Measurements from ENCODE around the gene CD14. TPM values are rescaled to one million over a fixed set of nuclear protein-coding genes. Genes with fewer than 3 reads are reported as not detected.
A peak's percentile ranks its signal among the peaks of the same experiment; 100 is the strongest.

Gene CD14
- total RNA-seq = 1 to 10 TPM; 4.9 to 5.2 TPM
- 1 to 10 TPM; 2.7 to 3.2 TPM for polyA plus RNA-seq

- no peaks in the 10 kb centered on the region for H3K36me3 ChIP-seq (ENCODE audit: insufficient read depth, low read length)
- peak in 2 of 5 donors; percentile 13 to 33 for DNase-seq
- peak within 1 kb of the TSS; percentile 61 to 73 for H3K4me3 ChIP-seq (ENCODE audit: low read length in 2 of 2)
- Mint-ChIP-seq H3K36me3 (no peaks in the 10 kb centered on the region), H3K4me1 (peaks cover 10 to 30% (median 20%) of the 10 kb centered on the region in 4 donors), H3K27ac (peak within 1 kb of the TSS; percentile 76 to 93 (median 89)), H3K27me3 (peaks cover 0 to 1% of the 10 kb centered on the region in 2 donors), H3K9me3 (peaks cover 0 to 4% (median under 1%) of the 10 kb centered on the region in 8 donors), H3K4me3 (peak within 1 kb of the TSS; percentile 90 to 96 (median 90))
- POLR2A ChIA-PET (ENCODE audit: partially characterized antibody) = interaction anchor here (1.0 to 2.9 kb wide), 10 partner anchors 9 to 231 kb away, joined by 4 to 27 read pairs (median 14); partner anchors contain the start of genes ANKHD1, APBB3, EIF4EBP3 and HARS1
- peak within 1 kb of the TSS; percentile 41 for H3K27ac ChIP-seq (ENCODE audit: low read depth, low read length)
- peaks cover 13% of the 10 kb centered on the region for H3K4me1 ChIP-seq (ENCODE audit: insufficient read depth, low read length)
- H3K27me3 ChIP-seq (ENCODE audit: insufficient read depth, low read length) = no peaks in the 10 kb centered on the region
- intact Hi-C loops (cut with micrococcal nuclease) = loop anchor here (2.0 kb wide), 1 partner anchor 14 kb away; the partner anchor contains the start of genes IK and NDUFA2
- no peaks in the 10 kb centered on the region for H3K9me3 ChIP-seq (ENCODE audit: control insufficient read depth in 1 of 2, low read length in 2 of 2)
- CTCF ChIA-PET (ENCODE audit: partially characterized antibody) = interaction anchor here (0.9 to 4.7 kb wide), 9 partner anchors 9 to 269 kb away, joined by 3 to 49 read pairs (median 4); partner anchors contain the start of genes EIF4EBP3, IK and NDUFA2
Measured at GRCh38 chr5:140633021-140633471, at the start of gene CD14. TSS of gene CD14 (minus strand) at chr5:140633175. CDS start at chr5:140633071, 104 bp downstream.

DNA sequence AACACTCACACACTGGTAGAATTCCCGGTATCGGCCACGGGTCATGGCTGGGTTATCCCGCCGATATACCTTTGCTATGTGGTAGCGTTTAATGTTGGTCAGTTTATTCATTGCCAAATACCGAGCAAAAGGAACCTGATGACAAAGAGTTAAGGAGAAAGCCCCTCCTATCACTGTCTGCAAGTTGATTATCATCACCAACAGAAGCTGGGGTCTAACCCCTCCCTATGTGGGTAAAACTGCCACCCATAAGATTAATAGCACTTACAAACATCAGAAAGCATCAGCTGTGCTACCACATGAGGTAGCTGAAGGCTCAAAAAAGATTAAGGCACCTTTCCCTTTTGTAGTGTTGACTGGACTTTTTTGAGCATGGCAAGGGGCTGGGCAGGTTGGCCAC, 46.0 kb upstream of the CD14 start:
- no peak overlapping the region for H3K4me3 ChIP-seq (ENCODE audit: low read length in 2 of 2)
- Mint-ChIP-seq H3K27ac (no peak overlapping the region), H3K4me1 (peaks cover 0 to 4% (median 2%) of the 10 kb centered on the region in 4 donors), H3K36me3 (peaks cover 52 to 77% of the 10 kb centered on the region in 2 donors), H3K4me3 (no peak overlapping the region), H3K9me3 (no peaks in the 10 kb centered on the region), H3K27me3 (no peaks in the 10 kb centered on the region)
- H3K4me1 ChIP-seq (ENCODE audit: insufficient read depth, low read length) = no peaks in the 10 kb centered on the region
- DNase-seq = no peak
- H3K27me3 ChIP-seq (ENCODE audit: insufficient read depth, low read length) = no peaks in the 10 kb centered on the region
- POLR2A ChIA-PET (ENCODE audit: partially characterized antibody) = interaction anchor here (0.7 to 1.0 kb wide), 2 partner anchors 12 to 31 kb away, joined by 3 to 5 read pairs; partner anchors contain the start of genes HARS1, HARS2, IK and NDUFA2
- CTCF ChIA-PET (ENCODE audit: partially characterized antibody) = no interaction called here
- peaks cover 51% of the 10 kb centered on the region for H3K36me3 ChIP-seq (ENCODE audit: insufficient read depth, low read length)
- intact Hi-C loops (cut with micrococcal nuclease) = no loop called here
- no peaks in the 10 kb centered on the region for H3K9me3 ChIP-seq (ENCODE audit: control insufficient read depth in 1 of 2, low read length in 2 of 2)
- H3K27ac ChIP-seq (ENCODE audit: low read depth, low read length) = no peak overlapping the region

DNA sequence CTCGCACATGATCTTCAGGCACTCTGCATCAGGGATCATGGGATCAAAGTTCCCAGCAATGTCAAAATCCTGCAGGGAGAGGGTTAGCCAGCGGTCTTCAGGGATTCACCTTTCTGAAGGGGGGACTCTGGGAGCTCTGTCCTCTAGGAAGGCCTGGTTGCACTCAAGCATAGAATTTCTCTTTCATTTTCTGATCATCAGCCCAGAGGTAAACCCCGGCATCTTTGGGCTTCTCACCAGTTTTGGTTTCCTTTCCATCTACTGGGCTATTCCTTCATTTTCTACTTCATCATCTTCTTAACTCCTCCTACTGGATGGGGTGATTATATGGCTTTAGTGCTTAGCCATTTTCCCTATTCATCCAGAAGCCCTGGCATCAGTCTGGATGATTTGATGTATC, 45.0 kb upstream of the CD14 start:
- Mint-ChIP-seq H3K4me1 (peaks cover 0 to 6% (median 3%) of the 10 kb centered on the region in 4 donors), H3K36me3 (peaks cover 49 to 75% of the 10 kb centered on the region in 2 donors), H3K9me3 (no peaks in the 10 kb centered on the region), H3K27ac (peak overlapping the region in 1 of 7 donors; percentile 57), H3K27me3 (no peaks in the 10 kb centered on the region), H3K4me3 (no peak overlapping the region)
- intact Hi-C loops (cut with micrococcal nuclease) = no loop called here
- CTCF ChIA-PET (ENCODE audit: partially characterized antibody) = no interaction called here
- Histone ChIP-seq H3K27ac (ENCODE audit: low read depth, low read length) (no peak overlapping the region), H3K9me3 (ENCODE audit: control insufficient read depth in 1 of 2, low read length in 2 of 2) (no peaks in the 10 kb centered on the region), H3K27me3 (ENCODE audit: insufficient read depth, low read length) (no peaks in the 10 kb centered on the region), H3K4me3 (ENCODE audit: low read length in 2 of 2) (no peak overlapping the region), H3K36me3 (ENCODE audit: insufficient read depth, low read length) (peaks cover 53% of the 10 kb centered on the region), H3K4me1 (ENCODE audit: insufficient read depth, low read length) (no peaks in the 10 kb centered on the region)
- DNase-seq = no peak
- POLR2A ChIA-PET (ENCODE audit: partially characterized antibody) = interaction anchor here (0.6 kb wide), 1 partner anchor 209 kb away, joined by 4 read pairs; no protein-coding TSS in a partner anchor

DNA sequence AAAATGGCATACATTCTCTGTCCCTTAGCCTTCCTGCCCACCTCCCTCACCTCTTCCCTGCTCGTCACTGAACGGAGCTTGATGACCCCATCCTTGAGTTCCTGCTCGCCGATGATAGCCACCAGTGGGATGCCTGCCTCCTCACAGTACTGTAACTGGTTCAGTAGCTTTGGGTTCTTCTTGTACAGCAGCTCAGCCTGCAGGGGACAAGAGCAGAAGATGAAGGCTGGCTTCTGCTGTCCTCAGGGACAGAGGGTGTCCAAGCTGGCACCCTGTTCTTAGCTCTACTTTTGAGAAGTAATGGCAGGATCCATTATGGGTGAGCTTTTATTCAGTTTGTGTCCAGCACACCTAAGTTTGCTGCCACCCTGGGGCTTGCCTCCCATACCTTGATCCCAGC, 41.7 kb upstream of the CD14 start:
- Histone ChIP-seq H3K27me3 (ENCODE audit: insufficient read depth, low read length) (no peaks in the 10 kb centered on the region), H3K36me3 (ENCODE audit: insufficient read depth, low read length) (peaks cover 42% of the 10 kb centered on the region), H3K4me1 (ENCODE audit: insufficient read depth, low read length) (no peaks in the 10 kb centered on the region), H3K27ac (ENCODE audit: low read depth, low read length) (no peak overlapping the region), H3K9me3 (ENCODE audit: control insufficient read depth in 1 of 2, low read length in 2 of 2) (no peaks in the 10 kb centered on the region), H3K4me3 (ENCODE audit: low read length in 2 of 2) (no peak overlapping the region)
- no peaks in the 10 kb centered on the region for H3K9me3 Mint-ChIP-seq
- H3K27ac Mint-ChIP-seq = peak overlapping the region in 3 of 7 donors; percentile 30 to 49 (median 32)
- DNase-seq = no peak
- intact Hi-C loops (cut with micrococcal nuclease) = no loop called here
- no peak overlapping the region for H3K4me3 Mint-ChIP-seq
- POLR2A ChIA-PET (ENCODE audit: partially characterized antibody) = interaction anchor here (0.9 to 1.9 kb wide), 5 partner anchors 10 to 28 kb away, joined by 3 to 11 read pairs (median 6); partner anchors contain the start of genes HARS1, HARS2, IK and NDUFA2
- CTCF ChIA-PET (ENCODE audit: partially characterized antibody) = interaction anchor here (0.7 to 1.5 kb wide), 5 partner anchors 36 to 126 kb away, joined by 3 to 4 read pairs (median 3); no protein-coding TSS in a partner anchor
- no peaks in the 10 kb centered on the region for H3K27me3 Mint-ChIP-seq
- peaks cover 51 to 72% of the 10 kb centered on the region in 2 donors for H3K36me3 Mint-ChIP-seq
- H3K4me1 Mint-ChIP-seq = peaks cover 0 to 6% (median 3%) of the 10 kb centered on the region in 4 donors

- Mint-ChIP-seq H3K4me3 (no peak overlapping the region), H3K36me3 (peaks cover 51 to 72% of the 10 kb centered on the region in 2 donors), H3K27me3 (no peaks in the 10 kb centered on the region), H3K4me1 (peaks cover 0 to 6% (median 3%) of the 10 kb centered on the region in 4 donors), H3K9me3 (no peaks in the 10 kb centered on the region), H3K27ac (no peak overlapping the region)
- DNase-seq = no peak
- CTCF ChIA-PET (ENCODE audit: partially characterized antibody) = interaction anchor here (1.1 to 1.5 kb wide), 3 partner anchors 37 to 48 kb away, joined by 3 read pairs; no protein-coding TSS in a partner anchor
- peaks cover 43% of the 10 kb centered on the region for H3K36me3 ChIP-seq (ENCODE audit: insufficient read depth, low read length)
- POLR2A ChIA-PET (ENCODE audit: partially characterized antibody) = interaction anchor here (0.9 to 1.9 kb wide), 5 partner anchors 10 to 29 kb away, joined by 3 to 11 read pairs (median 6); partner anchors contain the start of genes HARS1, HARS2, IK and NDUFA2
- intact Hi-C loops (cut with micrococcal nuclease) = no loop called here
- H3K4me1 ChIP-seq (ENCODE audit: insufficient read depth, low read length) = no peaks in the 10 kb centered on the region
- H3K27ac ChIP-seq (ENCODE audit: low read depth, low read length) = no peak overlapping the region
- no peak overlapping the region for H3K4me3 ChIP-seq (ENCODE audit: low read length in 2 of 2)
- H3K9me3 ChIP-seq (ENCODE audit: control insufficient read depth in 1 of 2, low read length in 2 of 2) = no peaks in the 10 kb centered on the region
- H3K27me3 ChIP-seq (ENCODE audit: insufficient read depth, low read length) = no peaks in the 10 kb centered on the region
Measured at GRCh38 chr5:140674211-140674610, 41.2 kb upstream of the CD14 start.

GRCh38 chr5:140673187-140673976, 40.4 kb upstream of the CD14 start, which contains the start of gene DND1:
TSS of gene DND1 (minus strand) at chr5:140673576. CDS start at chr5:140673542, 34 bp downstream.
- Histone ChIP-seq H3K36me3 (ENCODE audit: insufficient read depth, low read length) (peaks cover 51% of the 10 kb centered on the region), H3K4me3 (ENCODE audit: low read length in 2 of 2) (no peak within 1 kb of the TSS), H3K27me3 (ENCODE audit: insufficient read depth, low read length) (no peaks in the 10 kb centered on the region), H3K27ac (ENCODE audit: low read depth, low read length) (no peak within 1 kb of the TSS), H3K9me3 (ENCODE audit: control insufficient read depth in 1 of 2, low read length in 2 of 2) (no peaks in the 10 kb centered on the region), H3K4me1 (ENCODE audit: insufficient read depth, low read length) (no peaks in the 10 kb centered on the region)
- H3K4me3 Mint-ChIP-seq = no peak within 1 kb of the TSS
- H3K27me3 Mint-ChIP-seq = no peaks in the 10 kb centered on the region
- POLR2A ChIA-PET (ENCODE audit: partially characterized antibody) = interaction anchor here (0.9 to 1.8 kb wide), 6 partner anchors 9 to 29 kb away, joined by 3 to 11 read pairs (median 5); partner anchors contain the start of genes HARS1, HARS2, WDR55 and ZMAT2
- H3K4me1 Mint-ChIP-seq = peaks cover 0 to 12% (median 3%) of the 10 kb centered on the region in 4 donors
- CTCF ChIA-PET (ENCODE audit: partially characterized antibody) = interaction anchor here (1.5 kb wide), 1 partner anchor 49 kb away, joined by 3 read pairs; no protein-coding TSS in a partner anchor
- H3K36me3 Mint-ChIP-seq = peaks cover 57 to 75% of the 10 kb centered on the region in 2 donors
- no peak for DNase-seq
- H3K27ac Mint-ChIP-seq = no peak within 1 kb of the TSS
- intact Hi-C loops (cut with micrococcal nuclease) = no loop called here
- no peaks in the 10 kb centered on the region for H3K9me3 Mint-ChIP-seq

All from CD4-positive, alpha-beta memory T cell (primary cell).